ENCODE data around the gene RTN4RL2. TPM values are rescaled to one million over a fixed set of nuclear protein-coding genes. Genes with fewer than 3 reads are reported as not detected.

Gene RTN4RL2
- total RNA-seq, 1 experiment from 2014 or later, result 0.90 TPM

- H3K27ac ChIP-seq (ENCODE audit: low read length), result no peak overlapping the region
- TF ChIP-seq REST (IDR thresholded peaks at IDR 0.05; ENCODE audit: insufficient read depth in 1 of 2, low read depth in 2 of 2, low read length in 1 of 2) (no peak), TCF7L2 (IDR thresholded peaks at IDR 0.05; ENCODE audit: low read depth, low read length) (no peak), SIN3A (IDR thresholded peaks at IDR 0.05; ENCODE audit: borderline replicate concordance, insufficient read depth, low read depth, low read length) (no peak), CTCF (IDR thresholded peaks at IDR 0.05) (no peak), POLR2AphosphoS5 (IDR thresholded peaks at IDR 0.05; ENCODE audit: low read depth, low read length) (no peak)
- no peaks in the 10 kb centered on the region for H3K9me3 ChIP-seq (ENCODE audit: control insufficient read depth, insufficient read depth, low read depth, low read length)
- DNase-seq (ENCODE audit: low read depth, low spot score) (no peak), ATAC-seq (no peak)
- in situ Hi-C loops (cut with HindIII; ENCODE audit: low pct_unique_long_range_greater_than_20kb, low sequenced_read_pairs), result no loop called here
- no peaks in the 10 kb centered on the region for H3K4me1 ChIP-seq (ENCODE audit: control insufficient read depth, insufficient read depth, low read length)
- no peaks in the 10 kb centered on the region for H3K36me3 ChIP-seq (ENCODE audit: control insufficient read depth, insufficient read depth, low read length)
- intact Hi-C loops (cut with micrococcal nuclease; ENCODE audit: unreplicated experiment), result no loop called here
- POLR2A ChIA-PET, result interaction anchor here (0.5 kb wide), 1 partner anchor 280 kb away, joined by 7 read pairs; no protein-coding TSS in a partner anchor
- no peak overlapping the region for H3K4me3 ChIP-seq (ENCODE audit: low read depth in 2 of 2, low read length in 2 of 2)
- no TSS peak for BruUV-seq (replicated peaks)
- CTCF ChIA-PET, result interaction anchor here (1.0 kb wide), 1 partner anchor 21 kb away, joined by 3 read pairs; no protein-coding TSS in a partner anchor
- H3K27me3 ChIP-seq (ENCODE audit: control insufficient read depth, insufficient read depth, low read length), result peaks cover 3% of the 10 kb centered on the region; the same call in 1 of the 2 replicates
Observed at GRCh38 chr11:57512646-57513451, 52.5 kb downstream of the RTN4RL2 start.

GRCh38 chr11:57513452-57513795 lies 53.1 kb downstream of the RTN4RL2 start:
- no peak for DNase-seq (ENCODE audit: low read depth, low spot score)
- BruUV-seq (replicated peaks), result no TSS peak
- Histone ChIP-seq H3K9me3 (ENCODE audit: control insufficient read depth, insufficient read depth, low read depth, low read length) (no peaks in the 10 kb centered on the region), H3K27me3 (ENCODE audit: control insufficient read depth, insufficient read depth, low read length) (peaks cover 3% of the 10 kb centered on the region; the same call in 1 of the 2 replicates), H3K27ac (ENCODE audit: low read length) (no peak overlapping the region), H3K4me3 (ENCODE audit: low read depth in 2 of 2, low read length in 2 of 2) (no peak overlapping the region), H3K36me3 (ENCODE audit: control insufficient read depth, insufficient read depth, low read length) (no peaks in the 10 kb centered on the region), H3K4me1 (ENCODE audit: control insufficient read depth, insufficient read depth, low read length) (no peaks in the 10 kb centered on the region)
- ChIA-PET CTCF (interaction anchor here (1.0 kb wide), 1 partner anchor 22 kb away, joined by 3 read pairs; no protein-coding TSS in a partner anchor), POLR2A (interaction anchor here (0.5 kb wide), 1 partner anchor 279 kb away, joined by 7 read pairs; no protein-coding TSS in a partner anchor)
- TF ChIP-seq SIN3A (IDR thresholded peaks at IDR 0.05; ENCODE audit: borderline replicate concordance, insufficient read depth, low read depth, low read length), result no peak
- TF ChIP-seq REST (IDR thresholded peaks at IDR 0.05; ENCODE audit: insufficient read depth in 1 of 2, low read depth in 2 of 2, low read length in 1 of 2), result no peak
- no peak for TF ChIP-seq CTCF (IDR thresholded peaks at IDR 0.05)
- TF ChIP-seq TCF7L2 (IDR thresholded peaks at IDR 0.05; ENCODE audit: low read depth, low read length), result no peak
- no peak for TF ChIP-seq POLR2AphosphoS5 (IDR thresholded peaks at IDR 0.05; ENCODE audit: low read depth, low read length)
- ATAC-seq, result no peak
- in situ Hi-C loops (cut with HindIII; ENCODE audit: low pct_unique_long_range_greater_than_20kb, low sequenced_read_pairs), result no loop called here
- intact Hi-C loops (cut with micrococcal nuclease; ENCODE audit: unreplicated experiment), result no loop called here
